ENCODE results near the gene MAGEB18. TPM values are rescaled to one million over a fixed set of nuclear protein-coding genes. Genes with fewer than 3 reads are reported as not detected.

Gene MAGEB18
- total RNA-seq (ENCODE audit: low replicate concordance): not detected in 2 replicates

GRCh38 chrX:26138274-26138673, at the start of gene MAGEB18:
Gene MAGEB18, plus strand, starts transcription at chrX:26138343. Its CDS starts 643 bp downstream, at chrX:26138986.

DNA sequence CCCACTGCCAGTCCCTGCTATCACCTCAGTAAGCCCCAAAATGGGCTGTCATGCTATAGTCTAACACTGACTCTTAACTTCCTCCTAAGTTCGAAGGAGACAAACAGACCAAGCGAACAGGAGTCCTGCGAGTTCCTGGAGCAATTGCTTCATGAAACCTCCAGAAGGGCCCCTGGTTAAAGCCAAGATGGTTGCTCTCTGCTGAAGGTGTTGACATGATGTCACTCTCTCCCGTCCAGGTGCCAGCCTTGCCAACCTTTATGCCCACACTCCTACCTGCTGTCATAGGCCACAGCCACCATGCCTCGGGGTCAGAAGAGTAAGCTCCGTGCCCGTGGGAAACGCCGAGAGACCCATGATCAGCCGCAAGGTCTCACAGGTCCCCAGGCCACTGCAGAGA, 22.2 kb downstream of the MAGEB18 start, which contains the start of gene MAGEB6B:
MAGEB6B (plus strand) TSS at position 301 of the 400 bp plus-strand sequence; CDS start at position 301, 0 bp downstream.

Other genes starting within 250 kb of the MAGEB18 start
- gene MAGEB6B, start 22.3 kb downstream of the MAGEB18 start, total RNA-seq (ENCODE audit: low replicate concordance): not detected in 2 replicates
- not detected in 2 replicates for gene MAGEB6, start 54.1 kb downstream of the MAGEB18 start, total RNA-seq (ENCODE audit: low replicate concordance)
- not detected in 2 replicates for gene MAGEB5, start 77.8 kb downstream of the MAGEB18 start, total RNA-seq (ENCODE audit: low replicate concordance)

All from smooth muscle cell of the coronary artery (primary cell).